ENCODE data around the gene DYRK4. TPM values are rescaled to one million over a fixed set of nuclear protein-coding genes. Genes with fewer than 3 reads are reported as not detected.

The DYRK4 gene
- total and polyA plus RNA-seq, 2 of the 4 experiments (the other 2 are of a cell fraction) = 44.6 to 71.6 TPM

GRCh38 chr12:4572680-4573079, 10.7 kb downstream of the DYRK4 start:
- Histone ChIP-seq H3K4me2 (ENCODE audit: low read depth, low read length) (no peak overlapping the region), H2BK120ac (ENCODE audit: low read depth, low read length) (no peak overlapping the region), H4K20me1 (ENCODE audit: insufficient read depth, low read length) (no peaks in the 10 kb centered on the region), H4K91ac (ENCODE audit: insufficient read depth, low read depth, low read length) (no peak overlapping the region), H3K79me1 (ENCODE audit: low read depth in 1 of 2, low read length in 2 of 2) (no peaks in the 10 kb centered on the region), H3K4me3 (ENCODE audit: insufficient read depth, low read depth, low read length) (no peak overlapping the region), H4K5ac (ENCODE audit: low read depth, low read length) (no peak overlapping the region), H3K56ac (ENCODE audit: extremely low read depth, insufficient read depth, low read length) (no peak overlapping the region), H3K36me3 (ENCODE audit: control insufficient read depth, insufficient read depth, low read length) (no peaks in the 10 kb centered on the region), H2BK5ac (ENCODE audit: low read depth, low read length, poor library complexity, severe bottlenecking) (no peak overlapping the region), H3K23ac (ENCODE audit: low read depth, low read length) (no peak overlapping the region), H3K14ac (replicated peaks; ENCODE audit: low read depth, low read length) (no peak overlapping the region), H3K27me3 (ENCODE audit: control insufficient read depth, insufficient read depth, low read length) (no peaks in the 10 kb centered on the region), H3K18ac (ENCODE audit: low read depth, low read length) (no peak overlapping the region), H3K9ac (ENCODE audit: low read depth, low read length) (no peak overlapping the region), H2BK15ac (ENCODE audit: low read depth, low read length) (no peak overlapping the region), H2AK5ac (ENCODE audit: low read depth, low read length) (no peak overlapping the region), H2BK20ac (ENCODE audit: low read depth, low read length) (no peak overlapping the region), H3K4me1 (ENCODE audit: control insufficient read depth, insufficient read depth, low read length) (no peaks in the 10 kb centered on the region), H3K9me3 (ENCODE audit: control insufficient read depth, insufficient read depth, low read length) (no peaks in the 10 kb centered on the region), H2AK9ac (replicated peaks; ENCODE audit: low read depth, low read length, poor library complexity) (no peak overlapping the region), H3K9me1 (ENCODE audit: insufficient read depth, low read length) (no peaks in the 10 kb centered on the region), H3K27ac (ENCODE audit: insufficient read depth, low read length) (no peak overlapping the region), H3K4ac (ENCODE audit: low read depth, low read length) (no peak overlapping the region), H4K8ac (ENCODE audit: low read depth in 2 of 2, low read length in 2 of 2) (no peak overlapping the region), H2AFZ (replicated peaks; ENCODE audit: low read length, poor library complexity) (no peak overlapping the region)
- dilution Hi-C loops (cut with HindIII; ENCODE audit: low sequenced_read_pairs, unreplicated experiment) = no loop called here
- no peak for TF ChIP-seq RFX5 (IDR thresholded peaks at IDR 0.05; ENCODE audit: low read depth, low read length)
- intact Hi-C loops (cut with micrococcal nuclease) = loop anchor here (5.0 kb wide), 1 partner anchor 50 kb away; no protein-coding TSS in a partner anchor
- ATAC-seq (ENCODE audit: low read depth) (no peak), DNase-seq (no peak)
- in situ Hi-C loops (cut with MboI; ENCODE audit: low sequenced_read_pairs) = no loop called here
- CTCF ChIA-PET = no interaction called here
- WGBS, 2 experiments (ENCODE audit: extremely low coverage in 2 of 2, insufficient read length in 1 of 2) = no CpG with 5 or more reads among the region's 7 CpGs
- POLR2A ChIA-PET (ENCODE audit: unreplicated experiment) = no interaction called here
- no TSS peak for BruUV-seq (replicated peaks)

All from IMR-90 (cell line).